RWPE2 (cell line): ENCODE data around the gene PXYLP1.

ENCODE experiments used
- ATAC-seq: fragments of 200-7000 bp; cut with Tn5 transposase; 3 replicates; pipeline ENCODE4 v1.9.1; 2021; ENCODE audit warnings: low read depth
- DNase-seq: peaks from one replicate; pipeline ENCODE4 v3.0.0-alpha.2; 2020; ENCODE audit warnings: low spot score
- H3K27ac ChIP-seq: fragments of 450-650 bp; 2 replicates; pipeline ENCODE4 v1.5.1; 2017; ENCODE audit warnings: mild to moderate bottlenecking; ENCODE audit not compliant: poor library complexity, severe bottlenecking
- H3K27me3 ChIP-seq: fragments of 250-450 bp; sonication (Bioruptor Pico); 2 replicates; pipeline ENCODE4 v1.5.1; 2021; ENCODE audit warnings: mild to moderate bottlenecking, moderate library complexity; ENCODE audit not compliant: insufficient read depth, poor library complexity, severe bottlenecking
- H3K36me3 ChIP-seq: fragments of 250-450 bp; sonication (Bioruptor Pico); 2 replicates; pipeline ENCODE4 v1.5.1; 2020; ENCODE audit warnings: low read depth, mild to moderate bottlenecking, moderate library complexity
- H3K4me1 ChIP-seq: fragments of 250-450 bp; sonication (Bioruptor Pico); 2 replicates; pipeline ENCODE4 v1.5.1; 2021; ENCODE audit warnings: mild to moderate bottlenecking, moderate library complexity; ENCODE audit not compliant: insufficient read depth, poor library complexity, severe bottlenecking
- H3K4me3 ChIP-seq: fragments of 250-450 bp; sonication (Bioruptor Pico); 2 replicates; pipeline ENCODE4 v1.5.1; 2021; ENCODE audit warnings: mild to moderate bottlenecking, moderate library complexity; ENCODE audit not compliant: severe bottlenecking
- H3K9me3 ChIP-seq: fragments of 250-450 bp; sonication (Bioruptor Pico); 2 replicates; pipeline ENCODE4 v1.5.1; 2021; ENCODE audit warnings: mild to moderate bottlenecking, moderate library complexity; ENCODE audit not compliant: severe bottlenecking
- CTCF ChIP-seq: fragments of 450-650 bp; IDR thresholded peaks from one replicate; pipeline ENCODE4 v1.5.1; 2017; ENCODE audit warnings: mild to moderate bottlenecking, moderate library complexity; ENCODE audit not compliant: poor library complexity, severe bottlenecking

Gene PXYLP1

GRCh38 chr3:141323936-141324704 is 92.5 kb downstream of the PXYLP1 start:
- ATAC-seq, result no peak
- no peaks in the 10 kb centered on the region for H3K36me3 ChIP-seq
- H3K4me3 ChIP-seq, result no peak overlapping the region
- no peak for DNase-seq
- TF ChIP-seq CTCF, result no peak
- no peaks in the 10 kb centered on the region for H3K27me3 ChIP-seq
- no peaks in the 10 kb centered on the region for H3K9me3 ChIP-seq
- no peaks in the 10 kb centered on the region for H3K4me1 ChIP-seq
- H3K27ac ChIP-seq, result no peak overlapping the region

- DNase-seq (no peak), ATAC-seq (no peak)
- Histone ChIP-seq H3K4me3 (no peak overlapping the region), H3K27ac (no peak overlapping the region), H3K36me3 (no peaks in the 10 kb centered on the region), H3K27me3 (no peaks in the 10 kb centered on the region), H3K4me1 (no peaks in the 10 kb centered on the region), H3K9me3 (no peaks in the 10 kb centered on the region)
- no peak for TF ChIP-seq CTCF
Measured at GRCh38 chr3:141326123-141326522, 94.5 kb downstream of the PXYLP1 start.

GRCh38 chr3:141326626-141327025 is 95.0 kb downstream of the PXYLP1 start:
- Histone ChIP-seq H3K9me3 (no peaks in the 10 kb centered on the region), H3K4me1 (peaks cover 2% of the 10 kb centered on the region), H3K27me3 (no peaks in the 10 kb centered on the region), H3K36me3 (no peaks in the 10 kb centered on the region), H3K4me3 (no peak overlapping the region), H3K27ac (no peak overlapping the region)
- ATAC-seq, result no peak
- no peak for DNase-seq
- TF ChIP-seq CTCF, result no peak

GRCh38 chr3:141328286-141329166 is 96.9 kb downstream of the PXYLP1 start:
- ATAC-seq, result no peak
- no peak for DNase-seq
- H3K9me3 ChIP-seq, result no peaks in the 10 kb centered on the region
- H3K4me1 ChIP-seq, result peaks cover 9% of the 10 kb centered on the region
- H3K4me3 ChIP-seq, result no peak overlapping the region
- H3K36me3 ChIP-seq, result no peaks in the 10 kb centered on the region
- no peaks in the 10 kb centered on the region for H3K27me3 ChIP-seq
- no peak for TF ChIP-seq CTCF
- no peak overlapping the region for H3K27ac ChIP-seq
